H9 (cell line): ENCODE results near the gene FXYD1. TPM values are rescaled to one million over a fixed set of nuclear protein-coding genes. Genes with fewer than 3 reads are reported as not detected.

Experiments
- DNase-seq: peaks from one replicate; pipeline ENCODE4 v3.0.0-alpha.2; 2017
- H2AFZ ChIP-seq: one replicate; pipeline ENCODE4 v1.6.1; 2013; ENCODE audit warnings: mild to moderate bottlenecking, low read length, control low read depth, moderate library complexity
- H2AK5ac ChIP-seq: 2 replicates; pipeline ENCODE4 v1.6.1; 2013; ENCODE audit warnings: low read length, control low read depth, mixed read lengths; ENCODE audit not compliant: insufficient read length
- H2BK120ac ChIP-seq: one replicate; pipeline ENCODE4 v1.6.1; 2013; ENCODE audit warnings: low read depth, mild to moderate bottlenecking, low read length, control low read depth, inconsistent platforms; ENCODE audit not compliant: poor library complexity, severe bottlenecking
- H2BK12ac ChIP-seq: 2 replicates; pipeline ENCODE4 v1.6.1; 2013; ENCODE audit warnings: low read length, control low read depth, mixed read lengths, low read depth; ENCODE audit not compliant: insufficient read length
- H2BK15ac ChIP-seq: 2 replicates; pipeline ENCODE4 v1.6.1; 2013; ENCODE audit warnings: low read depth, low read length, control low read depth
- H2BK20ac ChIP-seq: one replicate; pipeline ENCODE4 v1.6.1; 2013; ENCODE audit warnings: low read depth, mild to moderate bottlenecking, low read length, control low read depth, inconsistent platforms; ENCODE audit not compliant: poor library complexity, severe bottlenecking
- H2BK5ac ChIP-seq: 2 replicates; pipeline ENCODE4 v1.6.1; 2013; ENCODE audit warnings: low read length, control low read depth, mixed read lengths; ENCODE audit not compliant: insufficient read length
- H3K14ac ChIP-seq: 2 replicates; pipeline ENCODE4 v1.6.1; 2013; ENCODE audit warnings: low read length, control low read depth; ENCODE audit not compliant: insufficient read depth
- H3K18ac ChIP-seq: 2 replicates; pipeline ENCODE4 v1.6.1; 2013; ENCODE audit warnings: low read depth, mild to moderate bottlenecking, mixed read lengths, low read length, control low read depth; ENCODE audit not compliant: insufficient read length
- H3K23ac ChIP-seq: 2 replicates; pipeline ENCODE4 v1.6.1; 2013; ENCODE audit warnings: low read length, control low read depth, mixed read lengths, low read depth; ENCODE audit not compliant: insufficient read length
- H3K23me2 ChIP-seq: 2 replicates; pipeline ENCODE4 v1.6.1; 2013; ENCODE audit warnings: low read depth, mild to moderate bottlenecking, mixed read lengths, low read length, control low read depth; ENCODE audit not compliant: insufficient read length, poor library complexity, severe bottlenecking
- H3K27ac ChIP-seq: 2 replicates; pipeline ENCODE4 v1.5.1; 2013; ENCODE audit warnings: low read length, control low read depth, mixed read lengths, low read depth; ENCODE audit not compliant: insufficient read length
- H3K27me3 ChIP-seq: 2 replicates; pipeline ENCODE4 v1.6.1; 2013; ENCODE audit warnings: low read length, control low read depth, inconsistent platforms; ENCODE audit not compliant: insufficient read depth
- H3K4ac ChIP-seq: 2 replicates; pipeline ENCODE4 v1.6.1; 2013; ENCODE audit warnings: low read depth, mild to moderate bottlenecking, control low read depth, inconsistent platforms, low read length, moderate library complexity
- H3K4me1 ChIP-seq: 2 replicates; pipeline ENCODE4 v1.6.1; 2013; ENCODE audit warnings: low read length, control low read depth, inconsistent platforms; ENCODE audit not compliant: insufficient read depth
- H3K4me2 ChIP-seq: 2 replicates; pipeline ENCODE4 v1.6.1; 2013; ENCODE audit warnings: low read length, control low read depth, mixed read lengths; ENCODE audit not compliant: insufficient read length, insufficient read depth
- H3K56ac ChIP-seq: 2 replicates; pipeline ENCODE4 v1.6.1; 2013; ENCODE audit warnings: low read depth, mild to moderate bottlenecking, mixed read lengths, low read length, control low read depth; ENCODE audit not compliant: insufficient read length
- H3K79me1 ChIP-seq: 2 replicates; pipeline ENCODE4 v1.6.1; 2013; ENCODE audit warnings: low read depth, mild to moderate bottlenecking, moderate library complexity, low read length, control low read depth, inconsistent platforms; ENCODE audit not compliant: insufficient read depth, poor library complexity, severe bottlenecking
- H3K79me2 ChIP-seq: 2 replicates; pipeline ENCODE4 v1.6.1; 2013; ENCODE audit warnings: low read length, control low read depth, inconsistent platforms; ENCODE audit not compliant: insufficient read depth
- H3K9ac ChIP-seq: 2 replicates; pipeline ENCODE4 v1.6.1; 2013; ENCODE audit warnings: low read length, control low read depth, mixed read lengths; ENCODE audit not compliant: insufficient read length; ENCODE audit errors: extremely low read depth
- H3K9me3 ChIP-seq: one replicate; pipeline ENCODE4 v1.6.1; 2013; ENCODE audit warnings: low read depth, low read length, inconsistent platforms; ENCODE audit not compliant: control insufficient read depth
- H3T11ph ChIP-seq: one replicate; pipeline ENCODE4 v1.6.1; 2013; ENCODE audit warnings: mild to moderate bottlenecking, low read length, control low read depth, inconsistent platforms
- H4K20me1 ChIP-seq: one replicate; pipeline ENCODE4 v1.6.1; 2013; ENCODE audit not compliant: control insufficient read depth, insufficient read length, insufficient read depth
- H4K5ac ChIP-seq: 2 replicates; pipeline ENCODE4 v1.6.1; 2013; ENCODE audit warnings: low read depth, mild to moderate bottlenecking, mixed read lengths, low read length, control low read depth; ENCODE audit not compliant: insufficient read length
- H4K8ac ChIP-seq: replicated peaks from 2 replicates; pipeline ENCODE4 v1.6.1; 2013; ENCODE audit warnings: low read length, control low read depth, mixed read lengths, low read depth; ENCODE audit not compliant: insufficient read length
- H4K91ac ChIP-seq: 2 replicates; pipeline ENCODE4 v1.6.1; 2013; ENCODE audit warnings: low read depth, mild to moderate bottlenecking, moderate library complexity, mixed read lengths, low read length, control low read depth; ENCODE audit not compliant: insufficient read length
- H3K27ac Mint-ChIP-seq, 3 experiments: 2 replicates in 2 of 3; 3 replicates in 1 of 3; pipeline ENCODE4 v1.8.0; 2020 to 2021; ENCODE audit warnings: mixed read lengths in 3 of 3, mild to moderate bottlenecking in 1 of 3, moderate library complexity in 1 of 3
- H3K27me3 Mint-ChIP-seq: 2 replicates; pipeline ENCODE4 v1.8.0; 2021; ENCODE audit warnings: low read depth, mild to moderate bottlenecking, moderate library complexity, mixed read lengths
- H3K36me3 Mint-ChIP-seq, 3 experiments: 2 replicates in 2 of 3; 3 replicates in 1 of 3; pipeline ENCODE4 v1.8.0; 2020 to 2021; ENCODE audit warnings: low read depth in 3 of 3, mixed read lengths in 3 of 3; ENCODE audit not compliant: insufficient read depth in 1 of 3
- H3K4me1 Mint-ChIP-seq, 2 experiments: 2 replicates each; pipeline ENCODE4 v1.8.0; 2020; ENCODE audit warnings: mixed read lengths in 2 of 2
- H3K4me3 Mint-ChIP-seq, 2 experiments: 2 replicates in 1 of 2; 3 replicates in 1 of 2; pipeline ENCODE4 v1.8.0; 2020 to 2021; ENCODE audit warnings: mild to moderate bottlenecking in 2 of 2, mixed read lengths in 2 of 2, moderate library complexity in 1 of 2
- H3K9me3 Mint-ChIP-seq, 2 experiments: 2 replicates in 1 of 2; 3 replicates in 1 of 2; pipeline ENCODE4 v1.8.0; 2020; ENCODE audit warnings: mild to moderate bottlenecking in 2 of 2, mixed read lengths in 2 of 2, moderate library complexity in 1 of 2
- WGBS: extraction: QIAGEN DNeasy Blood & Tissue Kit; methylation state at CpG from one replicate; pipeline ENCODE4 v1.1.7; 2013; ENCODE audit warnings: missing lambda C conversion rate, low lambda C conversion rate, mixed read lengths; ENCODE audit not compliant: insufficient read length; ENCODE audit errors: extremely low coverage; 5-methylcytosine and 5-hydroxymethylcytosine counted together
- total RNA-seq: library from RNA; stranded (reverse); gene quantifications from 2 replicates; pipeline ENCODE4 v1.2.1, GENCODE V29; 2021
- TF ChIP-seq, protein P1 (sequence below): fragments of 200-600 bp; sonication (generic); conservative IDR thresholded peaks from 3 replicates; pipeline ENCODE4 v1.8.0; 2021; ENCODE audit warnings: antibody characterized with exemption, mild to moderate bottlenecking

The FXYD1 gene
- total RNA-seq, 1 experiment from 2014 or later, result 7.7 TPM

DNA sequence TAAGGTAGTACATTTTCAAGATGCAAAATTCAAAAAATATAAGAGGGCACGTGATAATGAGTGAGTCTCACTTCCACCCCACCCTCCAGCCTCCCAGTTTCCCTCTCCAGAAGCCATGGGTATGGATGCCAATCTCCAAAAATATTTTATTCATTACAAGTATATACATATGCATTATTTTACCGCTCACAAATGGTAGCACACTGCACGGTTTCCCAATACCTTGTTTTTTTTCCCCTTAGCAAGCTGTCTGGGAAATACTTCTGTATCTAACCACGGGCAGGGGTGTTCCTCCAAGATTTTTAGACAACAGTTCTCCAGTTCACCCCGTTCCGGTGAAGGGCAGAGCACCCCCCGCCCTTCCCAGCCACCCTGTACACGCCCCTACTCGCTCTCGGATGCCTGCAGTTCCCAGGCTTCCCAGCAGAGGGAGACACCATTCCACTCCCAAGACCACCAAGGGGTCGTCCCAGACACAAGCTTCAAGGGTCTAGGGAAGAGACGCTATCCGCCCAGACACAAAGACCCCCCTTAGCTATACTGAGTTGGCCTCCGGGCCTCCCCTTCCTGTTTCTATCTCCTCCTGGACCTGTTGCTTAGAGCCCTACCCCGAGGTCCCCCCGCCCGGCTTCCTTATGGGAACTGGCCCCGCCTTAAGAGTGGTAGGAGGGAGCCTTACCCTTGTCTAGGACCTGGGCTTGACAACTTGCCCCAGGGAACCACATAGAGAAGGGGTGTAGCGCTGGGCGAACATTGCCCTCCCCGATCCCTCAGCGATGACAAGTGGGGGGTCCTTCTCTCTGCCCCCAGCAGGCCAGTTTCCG is 24.1 kb upstream of the FXYD1 start:
- H3K4me2 ChIP-seq, result peak overlapping the region; percentile 25
- H3K23ac ChIP-seq, result no peak overlapping the region
- H2BK5ac ChIP-seq, result no peak overlapping the region
- WGBS, result no CpG with 5 or more reads among the region's 23 CpGs
- no peak overlapping the region for H4K5ac ChIP-seq
- Mint-ChIP-seq H3K27ac (peak overlapping the region in 1 of 3 experiments; percentile 77; a peak in 2 of 7 replicates), H3K4me1 (peaks cover 37 to 56% of the 10 kb centered on the region in 2 experiments), H3K4me3 (peak overlapping the region; percentile 62 to 74), H3K27me3 (peaks cover 10% of the 10 kb centered on the region), H3K9me3 (no peaks in the 10 kb centered on the region), H3K36me3 (no peaks in the 10 kb centered on the region; a peak in 1 of 7 replicates)
- no peaks in the 10 kb centered on the region for H3K79me2 ChIP-seq
- H3K9me3 ChIP-seq, result no peaks in the 10 kb centered on the region
- no peaks in the 10 kb centered on the region for H3K27me3 ChIP-seq
- H3K18ac ChIP-seq, result no peak overlapping the region
- no peak overlapping the region for H3T11ph ChIP-seq
- no peaks in the 10 kb centered on the region for H3K23me2 ChIP-seq
- H4K91ac ChIP-seq, result no peak overlapping the region
- H2AK5ac ChIP-seq, result no peak overlapping the region
- H3K79me1 ChIP-seq, result no peaks in the 10 kb centered on the region
- H3K4me1 ChIP-seq, result no peaks in the 10 kb centered on the region
- DNase-seq, result peak; percentile 87
- H3K9ac ChIP-seq, result no peak overlapping the region
- no peak overlapping the region for H2BK12ac ChIP-seq
- no peak overlapping the region for H2BK120ac ChIP-seq
- H2BK20ac ChIP-seq, result no peak overlapping the region
- TF ChIP-seq, protein P1, sequence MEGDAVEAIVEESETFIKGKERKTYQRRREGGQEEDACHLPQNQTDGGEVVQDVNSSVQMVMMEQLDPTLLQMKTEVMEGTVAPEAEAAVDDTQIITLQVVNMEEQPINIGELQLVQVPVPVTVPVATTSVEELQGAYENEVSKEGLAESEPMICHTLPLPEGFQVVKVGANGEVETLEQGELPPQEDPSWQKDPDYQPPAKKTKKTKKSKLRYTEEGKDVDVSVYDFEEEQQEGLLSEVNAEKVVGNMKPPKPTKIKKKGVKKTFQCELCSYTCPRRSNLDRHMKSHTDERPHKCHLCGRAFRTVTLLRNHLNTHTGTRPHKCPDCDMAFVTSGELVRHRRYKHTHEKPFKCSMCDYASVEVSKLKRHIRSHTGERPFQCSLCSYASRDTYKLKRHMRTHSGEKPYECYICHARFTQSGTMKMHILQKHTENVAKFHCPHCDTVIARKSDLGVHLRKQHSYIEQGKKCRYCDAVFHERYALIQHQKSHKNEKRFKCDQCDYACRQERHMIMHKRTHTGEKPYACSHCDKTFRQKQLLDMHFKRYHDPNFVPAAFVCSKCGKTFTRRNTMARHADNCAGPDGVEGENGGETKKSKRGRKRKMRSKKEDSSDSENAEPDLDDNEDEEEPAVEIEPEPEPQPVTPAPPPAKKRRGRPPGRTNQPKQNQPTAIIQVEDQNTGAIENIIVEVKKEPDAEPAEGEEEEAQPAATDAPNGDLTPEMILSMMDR, result peak; percentile 100
- H4K8ac ChIP-seq, result no peak overlapping the region
- H3K56ac ChIP-seq, result no peak overlapping the region
- no peaks in the 10 kb centered on the region for H4K20me1 ChIP-seq
- H3K14ac ChIP-seq, result no peak overlapping the region
- no peak overlapping the region for H3K27ac ChIP-seq
- no peak overlapping the region for H2AFZ ChIP-seq
- no peak overlapping the region for H3K4ac ChIP-seq
- H2BK15ac ChIP-seq, result no peak overlapping the region
